Ascending aorta (tissue), 2 donors: ENCODE measurements around the gene CDK14. TPM values are rescaled to one million over a fixed set of nuclear protein-coding genes. Genes with fewer than 3 reads are reported as not detected.

Experiments used
- DNase-seq, 2 donors: peaks; one replicate each; pipeline ENCODE4 v3.0.0-alpha.2; 2019; ENCODE audit warnings: low spot score in 2 of 2
- H3K27ac ChIP-seq, 2 donors: fragments of 200-600 bp; sonication (generic); one replicate each; pipeline ENCODE4 v1.5.1; 2016 to 2017; ENCODE audit warnings: mild to moderate bottlenecking in 1 of 2
- H3K27me3 ChIP-seq: fragments of 200-600 bp; sonication (generic); one replicate; pipeline ENCODE4 v1.5.1; 2017
- H3K36me3 ChIP-seq, 2 donors: fragments of 200-600 bp; sonication (generic); one replicate each; pipeline ENCODE4 v1.5.1; 2016
- H3K4me1 ChIP-seq, 2 donors: fragments of 200-600 bp; sonication (generic); one replicate each; pipeline ENCODE4 v1.5.1; 2016 to 2017; ENCODE audit warnings: mild to moderate bottlenecking in 1 of 2
- H3K4me3 ChIP-seq, 2 donors: fragments of 200-600 bp; sonication (generic); one replicate each; pipeline ENCODE4 v1.5.1; 2016 to 2017; ENCODE audit warnings: mild to moderate bottlenecking in 1 of 2
- H3K9me3 ChIP-seq, 2 donors: fragments of 200-600 bp; sonication (generic); one replicate each; pipeline ENCODE4 v1.5.1; 2016
- intact Hi-C: fragments of 100-400 bp; cut with DNase I; formaldehyde crosslinking; loops from one replicate; pipeline ENCODE4 v1.15.1; 2023
- total RNA-seq: library from RNA; depleted of rRNA; stranded (reverse); fragments of >200 nt; gene quantifications from one replicate; pipeline ENCODE4 v1.1.0, GENCODE V29; 2016
- TF ChIP-seq, protein P1 (sequence below), 3 experiments: fragments of 200-600 bp in 2 of 3; fragments of 450-650 bp in 1 of 3; sonication (generic) in 2 of 3; IDR thresholded peaks; one replicate each; pipeline ENCODE4 v1.5.1; 2016 to 2019; ENCODE audit warnings: antibody characterized with exemption in 3 of 3, mild to moderate bottlenecking in 1 of 3, moderate library complexity in 1 of 3

The CDK14 gene
- total RNA-seq, 1 donor from 2014 or later: 5.1 TPM

DNA sequence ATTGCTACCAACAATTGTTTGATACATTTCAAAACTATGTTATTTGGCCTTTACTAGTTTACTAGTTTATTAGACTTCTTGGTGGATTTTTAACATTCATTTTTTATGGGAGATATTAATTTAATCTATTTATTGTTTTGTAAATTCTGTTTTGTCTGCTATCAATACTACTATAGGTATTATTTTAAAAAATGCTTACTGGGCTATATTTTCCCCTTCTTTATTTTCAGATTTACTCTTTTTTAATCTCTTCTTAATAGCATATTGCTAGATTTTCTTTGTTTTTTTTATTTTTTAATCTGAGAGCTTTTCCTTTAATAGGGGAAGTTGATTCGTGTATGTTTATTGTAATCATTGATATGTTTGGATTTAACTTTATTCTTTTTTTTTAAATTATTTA, 147.5 kb downstream of the CDK14 start:
- no peak overlapping the region for H3K27ac ChIP-seq
- H3K9me3 ChIP-seq: no peaks in the 10 kb centered on the region
- TF ChIP-seq, protein P1, sequence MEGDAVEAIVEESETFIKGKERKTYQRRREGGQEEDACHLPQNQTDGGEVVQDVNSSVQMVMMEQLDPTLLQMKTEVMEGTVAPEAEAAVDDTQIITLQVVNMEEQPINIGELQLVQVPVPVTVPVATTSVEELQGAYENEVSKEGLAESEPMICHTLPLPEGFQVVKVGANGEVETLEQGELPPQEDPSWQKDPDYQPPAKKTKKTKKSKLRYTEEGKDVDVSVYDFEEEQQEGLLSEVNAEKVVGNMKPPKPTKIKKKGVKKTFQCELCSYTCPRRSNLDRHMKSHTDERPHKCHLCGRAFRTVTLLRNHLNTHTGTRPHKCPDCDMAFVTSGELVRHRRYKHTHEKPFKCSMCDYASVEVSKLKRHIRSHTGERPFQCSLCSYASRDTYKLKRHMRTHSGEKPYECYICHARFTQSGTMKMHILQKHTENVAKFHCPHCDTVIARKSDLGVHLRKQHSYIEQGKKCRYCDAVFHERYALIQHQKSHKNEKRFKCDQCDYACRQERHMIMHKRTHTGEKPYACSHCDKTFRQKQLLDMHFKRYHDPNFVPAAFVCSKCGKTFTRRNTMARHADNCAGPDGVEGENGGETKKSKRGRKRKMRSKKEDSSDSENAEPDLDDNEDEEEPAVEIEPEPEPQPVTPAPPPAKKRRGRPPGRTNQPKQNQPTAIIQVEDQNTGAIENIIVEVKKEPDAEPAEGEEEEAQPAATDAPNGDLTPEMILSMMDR (IDR thresholded peaks at IDR 0.05): no peak
- peaks cover 0 to 2% of the 10 kb centered on the region in 2 donors for H3K36me3 ChIP-seq
- H3K4me3 ChIP-seq: no peak overlapping the region
- no peak for DNase-seq
- H3K4me1 ChIP-seq: no peaks in the 10 kb centered on the region
- H3K27me3 ChIP-seq: no peaks in the 10 kb centered on the region
- intact Hi-C loops: no loop called here

DNA sequence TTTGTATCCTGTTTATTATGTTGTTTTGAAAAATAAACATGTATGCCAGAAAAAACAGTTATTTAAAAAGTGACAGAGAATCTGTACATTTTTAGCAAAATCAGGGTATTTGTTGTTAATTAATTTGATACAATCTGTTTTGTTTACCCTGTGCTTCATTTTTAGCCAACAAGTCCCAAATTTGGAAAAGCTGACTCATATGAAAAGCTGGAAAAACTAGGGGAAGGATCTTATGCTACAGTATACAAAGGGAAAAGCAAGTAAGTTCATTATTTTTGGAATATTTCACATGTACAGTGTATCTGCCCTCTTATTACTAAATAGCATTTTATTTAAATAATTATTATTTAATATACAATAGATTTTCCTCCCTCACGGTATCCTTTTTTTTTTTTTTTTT, 151.4 kb downstream of the CDK14 start:
- no peak for DNase-seq
- intact Hi-C loops: no loop called here
- no peaks in the 10 kb centered on the region for H3K4me1 ChIP-seq
- H3K4me3 ChIP-seq: no peak overlapping the region
- no peaks in the 10 kb centered on the region for H3K36me3 ChIP-seq
- H3K9me3 ChIP-seq: no peaks in the 10 kb centered on the region
- TF ChIP-seq, protein P1 (IDR thresholded peaks at IDR 0.05): no peak
- no peaks in the 10 kb centered on the region for H3K27me3 ChIP-seq
- H3K27ac ChIP-seq: no peak overlapping the region

DNA sequence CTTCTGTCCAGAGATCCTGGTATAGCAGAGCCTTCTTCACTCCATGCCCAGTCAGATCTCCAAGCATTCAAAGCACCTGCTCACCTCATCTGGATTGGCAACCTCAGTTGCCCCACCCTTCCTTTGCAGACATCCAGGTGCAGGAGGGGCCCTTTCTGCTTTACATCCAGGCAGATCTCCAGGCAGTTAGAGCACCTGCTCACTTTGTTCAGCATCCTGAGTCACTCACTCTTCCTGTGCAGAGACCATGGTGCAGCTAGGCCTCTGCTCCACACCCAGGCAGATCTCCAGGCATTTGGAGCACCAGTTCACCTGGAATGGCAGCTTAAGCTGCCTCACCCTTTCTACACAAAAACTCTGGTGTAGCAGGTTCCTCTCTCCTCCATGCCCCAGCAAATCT, 153.1 kb downstream of the CDK14 start:
- Histone ChIP-seq H3K4me1 (no peaks in the 10 kb centered on the region), H3K36me3 (no peaks in the 10 kb centered on the region), H3K4me3 (no peak overlapping the region), H3K27ac (no peak overlapping the region), H3K27me3 (no peaks in the 10 kb centered on the region), H3K9me3 (no peaks in the 10 kb centered on the region)
- TF ChIP-seq, protein P1 (IDR thresholded peaks at IDR 0.05): no peak
- intact Hi-C loops: no loop called here
- DNase-seq: no peak

- Histone ChIP-seq H3K4me3 (no peak overlapping the region), H3K27ac (no peak overlapping the region), H3K27me3 (no peaks in the 10 kb centered on the region), H3K36me3 (no peaks in the 10 kb centered on the region), H3K4me1 (no peaks in the 10 kb centered on the region), H3K9me3 (no peaks in the 10 kb centered on the region)
- intact Hi-C loops: no loop called here
- TF ChIP-seq, protein P1 (IDR thresholded peaks at IDR 0.05): no peak
- no peak for DNase-seq
Measured at GRCh38 chr7:90749774-90750173, 153.7 kb downstream of the CDK14 start.

DNA sequence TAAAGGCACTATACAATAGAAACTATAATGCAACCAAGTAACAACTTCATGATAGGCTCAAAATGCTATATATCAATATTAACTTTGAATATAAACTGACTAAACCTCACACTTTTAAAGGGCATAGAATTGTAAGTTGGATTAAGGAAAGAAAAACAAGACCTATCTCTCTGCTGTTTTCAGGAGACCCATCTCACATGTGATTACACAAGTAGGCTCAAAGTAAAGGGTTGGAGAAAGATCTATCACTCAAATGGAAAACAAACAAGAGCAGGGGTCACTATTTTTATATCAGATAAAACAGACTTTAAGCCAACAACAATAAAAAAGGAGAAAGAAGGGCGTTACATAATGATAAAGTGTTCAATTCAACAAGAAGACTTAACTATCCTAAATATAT, 155.5 kb downstream of the CDK14 start:
- TF ChIP-seq, protein P1 (IDR thresholded peaks at IDR 0.05): no peak
- no peaks in the 10 kb centered on the region for H3K36me3 ChIP-seq
- no peaks in the 10 kb centered on the region for H3K4me1 ChIP-seq
- intact Hi-C loops: no loop called here
- no peak overlapping the region for H3K27ac ChIP-seq
- DNase-seq: no peak
- no peaks in the 10 kb centered on the region for H3K9me3 ChIP-seq
- no peak overlapping the region for H3K4me3 ChIP-seq
- H3K27me3 ChIP-seq: no peaks in the 10 kb centered on the region

GRCh38 chr7:90752051-90752450, 155.9 kb downstream of the CDK14 start:
- TF ChIP-seq, protein P1 (IDR thresholded peaks at IDR 0.05): no peak
- Histone ChIP-seq H3K27ac (no peak overlapping the region), H3K9me3 (no peaks in the 10 kb centered on the region), H3K4me3 (no peak overlapping the region), H3K4me1 (no peaks in the 10 kb centered on the region), H3K27me3 (no peaks in the 10 kb centered on the region), H3K36me3 (no peaks in the 10 kb centered on the region)
- no peak for DNase-seq
- intact Hi-C loops: no loop called here
